HG02884 (cell line): ENCODE results near the gene RBBP5.
A peak's percentile ranks its signal among the peaks of the same experiment; 100 is the strongest.
"Not testable (repeated sequence)": the region's sequence is repeated elsewhere in the genome, so short reads cannot be mapped to it uniquely, and the experiment has no call there.

ENCODE experiments used
- ATAC-seq: cut with Tn5 transposase; IDR thresholded peaks from one replicate; pipeline ENCODE4 v1.9.1; 2021; ENCODE audit warnings: mild to moderate bottlenecking, moderate library complexity; ENCODE audit not compliant: unreplicated experiment

RBBP5 gene

GRCh38 chr1:205121660-205122488 is at the start of gene RBBP5:
Gene RBBP5 (minus strand): TSS chr1:205121978. CDS start chr1:205121873, 105 bp downstream.
- peak; percentile 93 for ATAC-seq

- no peak for ATAC-seq
Measured at GRCh38 chr1:205171369-205171768, 49.6 kb upstream of the RBBP5 start.

- no peak for ATAC-seq
Measured at GRCh38 chr1:205170532-205171269, 48.9 kb upstream of the RBBP5 start.

- no peak for ATAC-seq
Measured at GRCh38 chr1:205169248-205169647, 47.5 kb upstream of the RBBP5 start.

GRCh38 chr1:205168291-205168690 is 46.5 kb upstream of the RBBP5 start:
- no peak for ATAC-seq

GRCh38 chr1:205162301-205162700 is 40.5 kb upstream of the RBBP5 start:
- no peak for ATAC-seq

- no peak for ATAC-seq
Measured at GRCh38 chr1:205161076-205161475, 39.3 kb upstream of the RBBP5 start.

GRCh38 chr1:205158048-205158616 is 36.4 kb upstream of the RBBP5 start:
- no peak for ATAC-seq

GRCh38 chr1:205155665-205156377 is 34.0 kb upstream of the RBBP5 start:
- ATAC-seq = not testable (repeated sequence)

GRCh38 chr1:205152505-205152904 is 30.7 kb upstream of the RBBP5 start:
- no peak for ATAC-seq

GRCh38 chr1:205150651-205151428 is 29.1 kb upstream of the RBBP5 start:
- no peak for ATAC-seq

- no peak for ATAC-seq
Measured at GRCh38 chr1:205147191-205147835, 25.5 kb upstream of the RBBP5 start.

- no peak for ATAC-seq
Measured at GRCh38 chr1:205144751-205145150, 23.0 kb upstream of the RBBP5 start.

GRCh38 chr1:205144046-205144720 is 22.4 kb upstream of the RBBP5 start:
- ATAC-seq = no peak

GRCh38 chr1:205142102-205142469 is 20.3 kb upstream of the RBBP5 start:
- no peak for ATAC-seq

- no peak for ATAC-seq
Measured at GRCh38 chr1:205141236-205142101, 19.7 kb upstream of the RBBP5 start.

GRCh38 chr1:205140113-205140512 is 18.3 kb upstream of the RBBP5 start:
- ATAC-seq = no peak

- ATAC-seq = no peak
Measured at GRCh38 chr1:205137901-205138300, 16.1 kb upstream of the RBBP5 start.
